Mesendoderm (in vitro differentiated cells): ENCODE results near the gene RASSF4.

Experiments used
- DNase-seq: peaks from one replicate; pipeline ENCODE4 v3.0.0; 2013
- H2AK5ac ChIP-seq: 2 replicates; pipeline ENCODE4 v1.6.1; 2013; ENCODE audit warnings: low read length, inconsistent platforms
- H2BK120ac ChIP-seq: 2 replicates; pipeline ENCODE4 v1.6.1; 2013; ENCODE audit warnings: low read depth, mild to moderate bottlenecking, low read length, moderate library complexity, mixed read lengths
- H2BK15ac ChIP-seq: replicated peaks from 2 replicates; pipeline ENCODE4 v1.6.1; 2013; ENCODE audit warnings: low read depth, mild to moderate bottlenecking, moderate library complexity
- H2BK5ac ChIP-seq: 2 replicates; pipeline ENCODE4 v1.6.1; 2013; ENCODE audit warnings: low read length, inconsistent platforms
- H3K18ac ChIP-seq: 2 replicates; pipeline ENCODE4 v1.6.1; 2013; ENCODE audit warnings: mild to moderate bottlenecking, low read length, mixed read lengths
- H3K23ac ChIP-seq: one replicate; pipeline ENCODE4 v1.6.1; 2013; ENCODE audit warnings: low read length
- H3K27ac ChIP-seq: 2 replicates; pipeline ENCODE4 v1.5.1; 2013; ENCODE audit warnings: low read depth, mild to moderate bottlenecking, inconsistent platforms, low read length, moderate library complexity
- H3K27me3 ChIP-seq: 2 replicates; pipeline ENCODE4 v1.6.1; 2013; ENCODE audit warnings: low read length, control low read depth, mild to moderate bottlenecking, inconsistent platforms; ENCODE audit not compliant: insufficient read depth, poor library complexity
- H3K36me3 ChIP-seq: 2 replicates; pipeline ENCODE4 v1.6.1; 2013; ENCODE audit warnings: low read length, inconsistent platforms; ENCODE audit not compliant: control insufficient read depth, insufficient read depth
- H3K4ac ChIP-seq: one replicate; pipeline ENCODE4 v1.6.1; 2013; ENCODE audit warnings: low read depth, mild to moderate bottlenecking, low read length, moderate library complexity
- H3K4me1 ChIP-seq: 2 replicates; pipeline ENCODE4 v1.6.1; 2013; ENCODE audit warnings: low read depth, low read length, inconsistent platforms; ENCODE audit not compliant: control insufficient read depth
- H3K4me2 ChIP-seq: 2 replicates; pipeline ENCODE4 v1.6.1; 2013; ENCODE audit warnings: low read length
- H3K4me3 ChIP-seq: 2 replicates; pipeline ENCODE4 v1.5.1; 2013; ENCODE audit warnings: mild to moderate bottlenecking, low read length
- H3K56ac ChIP-seq: one replicate; pipeline ENCODE4 v1.6.1; 2013; ENCODE audit warnings: low read length
- H3K79me1 ChIP-seq: 2 replicates; pipeline ENCODE4 v1.6.1; 2013; ENCODE audit warnings: low read length, inconsistent platforms
- H3K79me2 ChIP-seq: 2 replicates; pipeline ENCODE4 v1.6.1; 2013; ENCODE audit warnings: mild to moderate bottlenecking, low read length; ENCODE audit not compliant: control insufficient read depth, insufficient read depth
- H3K9ac ChIP-seq: 2 replicates; pipeline ENCODE4 v1.6.1; 2013; ENCODE audit warnings: low read length, inconsistent platforms
- H4K5ac ChIP-seq: one replicate; pipeline ENCODE4 v1.6.1; 2013; ENCODE audit warnings: low read length
- H4K8ac ChIP-seq: one replicate; pipeline ENCODE4 v1.6.1; 2013; ENCODE audit warnings: low read depth, mild to moderate bottlenecking, control low read depth, low read length, moderate library complexity
- WGBS: extraction: QIAGEN DNeasy Blood & Tissue Kit; methylation state at CpG from one replicate; pipeline ENCODE4 v1.1.7; 2013; ENCODE audit warnings: low lambda C conversion rate, missing lambda C conversion rate; ENCODE audit not compliant: insufficient coverage; ENCODE audit errors: extremely low coverage; 5-methylcytosine and 5-hydroxymethylcytosine counted together

The RASSF4 gene

GRCh38 chr10:44929356-44930255, 30.0 kb upstream of the RASSF4 start:
- H3K79me1 ChIP-seq = no peaks in the 10 kb centered on the region
- no peaks in the 10 kb centered on the region for H3K79me2 ChIP-seq
- H4K5ac ChIP-seq = no peak overlapping the region
- H3K9ac ChIP-seq = no peak overlapping the region
- no peak overlapping the region for H2BK120ac ChIP-seq
- H3K27ac ChIP-seq = no peak overlapping the region
- H3K4ac ChIP-seq = no peak overlapping the region
- H3K4me2 ChIP-seq = no peak overlapping the region
- H2AK5ac ChIP-seq = no peak overlapping the region
- H3K23ac ChIP-seq = no peak overlapping the region
- no peak overlapping the region for H3K18ac ChIP-seq
- no peak overlapping the region for H2BK5ac ChIP-seq
- no peaks in the 10 kb centered on the region for H3K36me3 ChIP-seq
- no peak overlapping the region for H3K56ac ChIP-seq
- no peak overlapping the region for H2BK15ac ChIP-seq
- no peak for DNase-seq
- no CpG with 5 or more reads among the region's 8 CpGs for WGBS
- H4K8ac ChIP-seq = no peak overlapping the region
- H3K4me3 ChIP-seq = no peak overlapping the region
- no peaks in the 10 kb centered on the region for H3K4me1 ChIP-seq
- H3K27me3 ChIP-seq = no peaks in the 10 kb centered on the region

GRCh38 chr10:44930904-44931620, 28.5 kb upstream of the RASSF4 start:
- no peaks in the 10 kb centered on the region for H3K79me2 ChIP-seq
- no peak overlapping the region for H4K8ac ChIP-seq
- H2BK15ac ChIP-seq = no peak overlapping the region
- H3K79me1 ChIP-seq = no peaks in the 10 kb centered on the region
- H3K27me3 ChIP-seq = no peaks in the 10 kb centered on the region
- H2BK5ac ChIP-seq = no peak overlapping the region
- H2AK5ac ChIP-seq = no peak overlapping the region
- H3K56ac ChIP-seq = no peak overlapping the region
- H3K4me2 ChIP-seq = no peak overlapping the region
- H3K9ac ChIP-seq = no peak overlapping the region
- H2BK120ac ChIP-seq = no peak overlapping the region
- no peak overlapping the region for H3K4me3 ChIP-seq
- no peak overlapping the region for H3K4ac ChIP-seq
- no peaks in the 10 kb centered on the region for H3K36me3 ChIP-seq
- H4K5ac ChIP-seq = no peak overlapping the region
- WGBS = no CpG with 5 or more reads among the region's 4 CpGs
- H3K23ac ChIP-seq = no peak overlapping the region
- H3K18ac ChIP-seq = no peak overlapping the region
- H3K27ac ChIP-seq = no peak overlapping the region
- H3K4me1 ChIP-seq = no peaks in the 10 kb centered on the region
- DNase-seq = no peak

- WGBS = no CpG with 5 or more reads among the region's 10 CpGs
Measured at GRCh38 chr10:44931621-44932516, 27.7 kb upstream of the RASSF4 start.

GRCh38 chr10:44932517-44933450, 26.8 kb upstream of the RASSF4 start:
- Histone ChIP-seq H3K56ac (no peak overlapping the region), H3K4me1 (no peaks in the 10 kb centered on the region), H3K79me1 (no peaks in the 10 kb centered on the region), H3K79me2 (no peaks in the 10 kb centered on the region), H3K27ac (no peak overlapping the region), H3K27me3 (no peaks in the 10 kb centered on the region), H3K4me2 (no peak overlapping the region), H3K36me3 (no peaks in the 10 kb centered on the region), H2BK120ac (no peak overlapping the region), H3K9ac (peak overlapping the region; percentile 13), H2AK5ac (no peak overlapping the region), H3K18ac (no peak overlapping the region), H4K8ac (no peak overlapping the region), H3K4ac (no peak overlapping the region), H4K5ac (no peak overlapping the region), H3K4me3 (no peak overlapping the region), H2BK5ac (no peak overlapping the region), H2BK15ac (no peak overlapping the region), H3K23ac (no peak overlapping the region)
- peak; percentile 88 for DNase-seq
- WGBS = no CpG with 5 or more reads among the region's 10 CpGs

More at GRCh38 chr10:44931621-44932516, 27.7 kb upstream of the RASSF4 start:
- no peak overlapping the region for H2AK5ac ChIP-seq
- no peak overlapping the region for H3K4me2 ChIP-seq
- H2BK120ac ChIP-seq = no peak overlapping the region
- H3K79me2 ChIP-seq = no peaks in the 10 kb centered on the region
- H2BK5ac ChIP-seq = no peak overlapping the region
- H3K23ac ChIP-seq = no peak overlapping the region
- no peak overlapping the region for H2BK15ac ChIP-seq
- H3K27me3 ChIP-seq = no peaks in the 10 kb centered on the region
- H4K5ac ChIP-seq = no peak overlapping the region
- H3K36me3 ChIP-seq = no peaks in the 10 kb centered on the region
- no peak overlapping the region for H4K8ac ChIP-seq
- H3K27ac ChIP-seq = no peak overlapping the region
- no peak overlapping the region for H3K4me3 ChIP-seq
- H3K9ac ChIP-seq = no peak overlapping the region
- H3K4ac ChIP-seq = no peak overlapping the region
- no peaks in the 10 kb centered on the region for H3K4me1 ChIP-seq
- no peaks in the 10 kb centered on the region for H3K79me1 ChIP-seq
- H3K18ac ChIP-seq = no peak overlapping the region
- no peak overlapping the region for H3K56ac ChIP-seq
- DNase-seq = no peak
